ENCODE measurements around the gene TRIP13. TPM values are rescaled to one million over a fixed set of nuclear protein-coding genes. Genes with fewer than 3 reads are reported as not detected.

Gene TRIP13
- total RNA-seq, 2 experiments from 2014 or later = 33.0 to 38.8 TPM

- Mint-ChIP-seq H3K27me3 (peaks cover 6% of the 10 kb centered on the region), H3K4me3 (no peak overlapping the region), H3K9me3 (ENCODE audit: low read depth) (peaks cover 10% of the 10 kb centered on the region), H3K27ac (no peak overlapping the region), H3K4me1 (peaks cover 31% of the 10 kb centered on the region), H3K36me3 (peaks cover 84% of the 10 kb centered on the region)
- CTCF ChIA-PET = interaction anchor here (1.4 kb wide), 1 partner anchor 15 kb away, joined by 3 read pairs; no protein-coding TSS in a partner anchor
- ATAC-seq = no peak
- DNase-seq = no peak
Observed at GRCh38 chr5:886036-886435, 6.6 kb upstream of the TRIP13 start.

GRCh38 chr5:886716-887325 lies 5.9 kb upstream of the TRIP13 start:
- Mint-ChIP-seq H3K27me3 (peaks cover 6% of the 10 kb centered on the region), H3K36me3 (peaks cover 82% of the 10 kb centered on the region), H3K27ac (no peak overlapping the region), H3K9me3 (ENCODE audit: low read depth) (peaks cover 10% of the 10 kb centered on the region), H3K4me3 (no peak overlapping the region), H3K4me1 (peaks cover 32% of the 10 kb centered on the region)
- no peak for DNase-seq
- ATAC-seq = no peak
- CTCF ChIA-PET = interaction anchor here (1.4 kb wide), 1 partner anchor 15 kb away, joined by 3 read pairs; no protein-coding TSS in a partner anchor

GRCh38 chr5:887947-888637 lies 4.6 kb upstream of the TRIP13 start:
- Mint-ChIP-seq H3K4me3 (no peak overlapping the region), H3K27ac (no peak overlapping the region), H3K36me3 (peaks cover 71% of the 10 kb centered on the region), H3K4me1 (peaks cover 20% of the 10 kb centered on the region), H3K9me3 (ENCODE audit: low read depth) (no peaks in the 10 kb centered on the region), H3K27me3 (no peaks in the 10 kb centered on the region)
- ATAC-seq (no peak), DNase-seq (no peak)
- CTCF ChIA-PET = interaction anchor here (1.3 kb wide), 1 partner anchor 13 kb away, joined by 3 read pairs; no protein-coding TSS in a partner anchor

GRCh38 chr5:888638-889035 lies 4.0 kb upstream of the TRIP13 start:
- no peak overlapping the region for H3K4me3 Mint-ChIP-seq
- CTCF ChIA-PET = interaction anchor here (1.3 kb wide), 1 partner anchor 13 kb away, joined by 3 read pairs; no protein-coding TSS in a partner anchor

GRCh38 chr5:889075-889710 lies 3.5 kb upstream of the TRIP13 start:
- H3K4me1 Mint-ChIP-seq = peaks cover 25% of the 10 kb centered on the region
- ATAC-seq = no peak
- no peak for DNase-seq
- no peaks in the 10 kb centered on the region for H3K9me3 Mint-ChIP-seq (ENCODE audit: low read depth)
- H3K27ac Mint-ChIP-seq = no peak overlapping the region
- CTCF ChIA-PET = interaction anchor here (1.3 kb wide), 1 partner anchor 12 kb away, joined by 3 read pairs; no protein-coding TSS in a partner anchor
- peaks cover 60% of the 10 kb centered on the region for H3K36me3 Mint-ChIP-seq
- no peaks in the 10 kb centered on the region for H3K27me3 Mint-ChIP-seq
- H3K4me3 Mint-ChIP-seq = no peak overlapping the region

More at GRCh38 chr5:888638-889035, 4.0 kb upstream of the TRIP13 start:
- Mint-ChIP-seq H3K4me1 (peaks cover 20% of the 10 kb centered on the region), H3K36me3 (peaks cover 65% of the 10 kb centered on the region), H3K27ac (no peak overlapping the region), H3K9me3 (ENCODE audit: low read depth) (no peaks in the 10 kb centered on the region), H3K27me3 (no peaks in the 10 kb centered on the region)
- no peak for ATAC-seq
- DNase-seq = no peak

GRCh38 chr5:891117-891836 lies 1.4 kb upstream of the TRIP13 start:
- Mint-ChIP-seq H3K36me3 (peaks cover 54% of the 10 kb centered on the region), H3K27me3 (no peaks in the 10 kb centered on the region), H3K9me3 (ENCODE audit: low read depth) (no peaks in the 10 kb centered on the region), H3K27ac (peak overlapping the region; percentile 95), H3K4me1 (peaks cover 33% of the 10 kb centered on the region), H3K4me3 (peak overlapping the region; percentile 87)
- DNase-seq = no peak
- ATAC-seq = no peak
- CTCF ChIA-PET = interaction anchor here (2.1 kb wide), 1 partner anchor 220 kb away, joined by 7 read pairs; no protein-coding TSS in a partner anchor

GRCh38 chr5:891837-892393 lies 769 bp upstream of the TRIP13 start:
- H3K9me3 Mint-ChIP-seq (ENCODE audit: low read depth) = no peaks in the 10 kb centered on the region
- peak overlapping the region; percentile 95 for H3K27ac Mint-ChIP-seq
- H3K4me3 Mint-ChIP-seq = peak overlapping the region; percentile 87
- DNase-seq (peak; percentile 46), ATAC-seq (peak; percentile 9)
- H3K27me3 Mint-ChIP-seq = no peaks in the 10 kb centered on the region
- CTCF ChIA-PET = interaction anchor here (1.2 to 2.1 kb wide), 4 partner anchors 13 to 588 kb away, joined by 3 to 7 read pairs (median 4); no protein-coding TSS in a partner anchor
- peaks cover 36% of the 10 kb centered on the region for H3K4me1 Mint-ChIP-seq
- H3K36me3 Mint-ChIP-seq = peaks cover 53% of the 10 kb centered on the region

- Mint-ChIP-seq H3K4me1 (peaks cover 36% of the 10 kb centered on the region), H3K27me3 (no peaks in the 10 kb centered on the region), H3K9me3 (ENCODE audit: low read depth) (no peaks in the 10 kb centered on the region), H3K36me3 (peaks cover 42% of the 10 kb centered on the region), H3K4me3 (peak overlapping the region; percentile 87), H3K27ac (peak overlapping the region; percentile 77)
- DNase-seq (peak; percentile 44), ATAC-seq (peak; percentile 31)
- CTCF ChIA-PET = interaction anchor here (0.9 to 2.1 kb wide), 8 partner anchors 8 to 587 kb away, joined by 3 to 9 read pairs (median 4); no protein-coding TSS in a partner anchor
Observed at GRCh38 chr5:893137-893506, 438 bp downstream of the TRIP13 start.

GRCh38 chr5:893711-894110 lies 1.0 kb downstream of the TRIP13 start:
- Mint-ChIP-seq H3K4me3 (peak overlapping the region; percentile 87), H3K9me3 (ENCODE audit: low read depth) (no peaks in the 10 kb centered on the region), H3K27me3 (no peaks in the 10 kb centered on the region), H3K36me3 (peaks cover 36% of the 10 kb centered on the region), H3K27ac (peak overlapping the region; percentile 77), H3K4me1 (peaks cover 34% of the 10 kb centered on the region)
- no peak for ATAC-seq
- CTCF ChIA-PET = interaction anchor here (1.3 to 2.1 kb wide), 4 partner anchors 10 to 223 kb away, joined by 4 to 9 read pairs (median 6); no protein-coding TSS in a partner anchor
- DNase-seq = no peak

GRCh38 chr5:900781-901180 lies 8.1 kb downstream of the TRIP13 start:
- peaks cover 5% of the 10 kb centered on the region for H3K4me1 Mint-ChIP-seq
- no peak for DNase-seq
- no peak for ATAC-seq
- H3K4me3 Mint-ChIP-seq = no peak overlapping the region
- H3K36me3 Mint-ChIP-seq = peaks cover 27% of the 10 kb centered on the region
- H3K27ac Mint-ChIP-seq = no peak overlapping the region
- H3K9me3 Mint-ChIP-seq (ENCODE audit: low read depth) = no peaks in the 10 kb centered on the region
- no peaks in the 10 kb centered on the region for H3K27me3 Mint-ChIP-seq
- CTCF ChIA-PET = interaction anchor here (0.8 to 2.2 kb wide), 4 partner anchors 8 to 23 kb away, joined by 3 to 5 read pairs (median 3); partner anchors contain the start of genes BRD9 and TRIP13

- Mint-ChIP-seq H3K36me3 (peaks cover 18% of the 10 kb centered on the region), H3K4me3 (no peak overlapping the region), H3K27me3 (no peaks in the 10 kb centered on the region), H3K27ac (no peak overlapping the region), H3K4me1 (peaks cover 2% of the 10 kb centered on the region), H3K9me3 (ENCODE audit: low read depth) (no peaks in the 10 kb centered on the region)
- DNase-seq = no peak
- CTCF ChIA-PET = interaction anchor here (1.3 to 3.7 kb wide), 7 partner anchors 8 to 455 kb away, joined by 3 to 15 read pairs (median 3); no protein-coding TSS in a partner anchor
- ATAC-seq = no peak
Observed at GRCh38 chr5:902129-902916, 9.6 kb downstream of the TRIP13 start.

- Mint-ChIP-seq H3K4me3 (no peak overlapping the region), H3K36me3 (peaks cover 23% of the 10 kb centered on the region), H3K9me3 (ENCODE audit: low read depth) (no peaks in the 10 kb centered on the region), H3K27ac (no peak overlapping the region), H3K4me1 (peaks cover 2% of the 10 kb centered on the region), H3K27me3 (no peaks in the 10 kb centered on the region)
- ATAC-seq (no peak), DNase-seq (no peak)
- CTCF ChIA-PET = interaction anchor here (0.8 to 3.7 kb wide), 5 partner anchors 10 to 715 kb away, joined by 3 to 15 read pairs (median 3); no protein-coding TSS in a partner anchor
Observed at GRCh38 chr5:903756-904096, 11.0 kb downstream of the TRIP13 start.

All from activated CD8-positive, alpha-beta memory T cell treated with anti-CD3 and anti-CD28 coated beads, Interleukin-2, amount 10 ng/mL, durations not matched to agents 7 days and 5 days (primary cell).